IgD-negative memory B cell (primary cell): ENCODE results near the gene TBC1D2B. TPM values are rescaled to one million over a fixed set of nuclear protein-coding genes. Genes with fewer than 3 reads are reported as not detected.

ENCODE experiments used
- H3K27ac Mint-ChIP-seq, 3 donors: one replicate each; pipeline ENCODE4 v1.8.0; 2020 to 2022; ENCODE audit warnings: mild to moderate bottlenecking in 3 of 3, mixed read lengths in 3 of 3, moderate library complexity in 1 of 3
- H3K27me3 Mint-ChIP-seq: one replicate; pipeline ENCODE4 v1.8.0; 2021; ENCODE audit warnings: mixed read lengths
- H3K36me3 Mint-ChIP-seq: one replicate; pipeline ENCODE4 v1.8.0; 2020; ENCODE audit warnings: mild to moderate bottlenecking, mixed read lengths
- H3K4me1 Mint-ChIP-seq, 3 donors: one replicate each; pipeline ENCODE4 v1.8.0; 2020 to 2022; ENCODE audit warnings: mixed read lengths in 3 of 3, mild to moderate bottlenecking in 1 of 3
- H3K4me3 Mint-ChIP-seq, 4 donors: one replicate each; pipeline ENCODE4 v1.8.0; 2020 to 2022; ENCODE audit warnings: mild to moderate bottlenecking in 4 of 4, mixed read lengths in 4 of 4, moderate library complexity in 3 of 4
- H3K9me3 Mint-ChIP-seq, 3 donors: one replicate each; pipeline ENCODE4 v1.8.0; 2020 to 2021; ENCODE audit warnings: mixed read lengths in 3 of 3, mild to moderate bottlenecking in 1 of 3
- polyA plus RNA-seq: library from polyadenylated mRNA; unstranded; fragments of 300-500 nt; fragmentation: Illumina TruSeq; gene quantifications from one replicate; pipeline ENCODE4 v1.2.3, GENCODE V29; 2021

Gene TBC1D2B
- polyA plus RNA-seq, 1 donor from 2014 or later, result 1.7 TPM

- peaks cover 5% of the 10 kb centered on the region for H3K27me3 Mint-ChIP-seq
- no peaks in the 10 kb centered on the region for H3K36me3 Mint-ChIP-seq
- peak overlapping the region in 1 of 3 donors; percentile 55 for H3K27ac Mint-ChIP-seq
- peak overlapping the region in 2 of 4 donors; percentile 44 to 59 for H3K4me3 Mint-ChIP-seq
- H3K4me1 Mint-ChIP-seq, result peaks cover 28 to 45% (median 43%) of the 10 kb centered on the region in 3 donors
- H3K9me3 Mint-ChIP-seq, result no peaks in the 10 kb centered on the region
Measured at GRCh38 chr15:78070049-78070700, 7.3 kb downstream of the TBC1D2B start.

DNA sequence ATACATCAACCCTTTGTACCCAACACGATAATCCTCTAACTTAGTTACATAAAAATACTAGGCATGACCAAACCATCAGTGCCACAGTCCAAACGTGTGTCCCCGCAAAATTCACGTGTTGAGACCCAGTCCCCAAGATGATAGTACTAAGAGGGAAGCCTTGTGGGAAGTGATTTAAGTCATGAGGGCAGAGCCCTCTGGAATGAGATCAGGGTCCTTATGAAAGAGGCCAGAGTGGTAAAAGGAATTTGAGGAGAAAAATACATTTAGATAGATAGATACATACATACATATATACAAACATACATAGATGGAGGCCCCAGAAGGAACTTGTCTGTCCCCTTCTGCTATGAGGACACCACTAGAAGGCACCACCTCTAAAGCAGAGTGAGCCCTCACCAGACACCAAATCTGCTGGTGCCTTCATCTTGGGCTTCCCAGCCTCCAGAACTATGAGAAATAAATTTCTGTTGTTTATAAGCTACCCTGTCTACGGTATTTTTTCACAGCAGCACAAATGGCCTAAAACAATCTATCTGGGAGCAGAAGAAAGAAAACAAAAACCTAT is 8.0 kb downstream of the TBC1D2B start:
- H3K27me3 Mint-ChIP-seq, result peaks cover 5% of the 10 kb centered on the region
- no peaks in the 10 kb centered on the region for H3K36me3 Mint-ChIP-seq
- H3K4me1 Mint-ChIP-seq, result peaks cover 28 to 45% (median 43%) of the 10 kb centered on the region in 3 donors
- peak overlapping the region in 3 of 4 donors; percentile 41 to 51 (median 49) for H3K4me3 Mint-ChIP-seq
- H3K9me3 Mint-ChIP-seq, result no peaks in the 10 kb centered on the region
- peak overlapping the region in 2 of 3 donors; percentile 55 to 67 for H3K27ac Mint-ChIP-seq

- Mint-ChIP-seq H3K27me3 (peaks cover 5% of the 10 kb centered on the region), H3K27ac (peak overlapping the region; percentile 26 to 82 (median 60)), H3K36me3 (no peaks in the 10 kb centered on the region), H3K4me1 (peaks cover 28 to 45% (median 43%) of the 10 kb centered on the region in 3 donors), H3K4me3 (peak overlapping the region; percentile 20 to 84 (median 44)), H3K9me3 (no peaks in the 10 kb centered on the region)
Measured at GRCh38 chr15:78069052-78069414, 8.5 kb downstream of the TBC1D2B start.

GRCh38 chr15:78067328-78068228 is 9.9 kb downstream of the TBC1D2B start:
- Mint-ChIP-seq H3K4me1 (peaks cover 28 to 43% (median 37%) of the 10 kb centered on the region in 3 donors), H3K4me3 (peak overlapping the region in 2 of 4 donors; percentile 19 to 84), H3K27me3 (peaks cover 5% of the 10 kb centered on the region), H3K9me3 (no peaks in the 10 kb centered on the region), H3K36me3 (no peaks in the 10 kb centered on the region), H3K27ac (peak overlapping the region in 1 of 3 donors; percentile 60)

DNA sequence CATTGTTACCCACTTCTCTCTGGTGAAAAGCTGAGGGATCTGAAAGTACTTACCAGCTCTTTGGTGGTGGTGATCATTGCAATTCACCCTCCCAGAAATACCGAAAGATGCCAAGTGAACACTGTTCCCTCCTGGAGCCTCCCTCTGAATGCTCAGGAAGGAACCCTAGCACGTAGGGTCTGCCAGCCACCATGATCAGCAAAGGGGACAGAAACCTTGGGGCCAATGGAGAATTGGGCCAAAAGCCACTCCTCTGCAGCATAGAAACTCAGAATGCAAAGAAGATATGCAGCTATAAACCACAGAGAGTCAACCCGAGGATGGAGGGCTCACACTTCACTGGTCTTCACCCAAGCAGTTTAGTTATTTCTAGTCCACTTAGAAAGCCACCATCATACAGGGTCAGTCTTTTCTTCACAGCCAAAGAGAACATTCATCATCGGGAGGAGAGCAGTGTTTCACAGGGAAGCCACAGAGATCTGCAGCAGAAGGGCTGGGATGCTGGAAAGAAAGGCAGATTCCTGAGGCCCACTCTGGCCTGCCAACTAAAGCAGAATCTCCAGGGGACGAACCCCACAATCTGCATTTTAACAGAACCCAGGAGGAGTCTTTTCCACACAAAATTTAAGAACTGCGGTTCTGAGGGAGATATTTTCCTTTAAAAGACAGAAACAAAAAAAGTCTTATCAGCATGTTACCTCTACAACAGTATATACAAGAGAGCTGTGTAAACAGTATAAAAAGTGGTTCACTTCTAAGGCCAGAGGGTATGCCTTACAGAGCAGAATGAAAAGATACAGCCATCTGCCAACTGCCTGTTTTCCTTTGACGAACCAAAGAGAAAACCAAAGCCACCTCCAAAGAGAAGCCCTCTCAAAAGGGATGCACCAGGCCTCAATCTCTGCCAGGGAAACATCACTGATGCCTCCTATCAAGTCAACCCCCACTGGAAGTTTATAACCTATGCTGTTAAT is 11.3 kb downstream of the TBC1D2B start:
- Mint-ChIP-seq H3K36me3 (no peaks in the 10 kb centered on the region), H3K4me1 (peaks cover 28 to 49% (median 36%) of the 10 kb centered on the region in 3 donors), H3K27me3 (peaks cover 10% of the 10 kb centered on the region), H3K27ac (peak overlapping the region in 2 of 3 donors; percentile 37 to 71), H3K9me3 (no peaks in the 10 kb centered on the region), H3K4me3 (no peak overlapping the region)

DNA sequence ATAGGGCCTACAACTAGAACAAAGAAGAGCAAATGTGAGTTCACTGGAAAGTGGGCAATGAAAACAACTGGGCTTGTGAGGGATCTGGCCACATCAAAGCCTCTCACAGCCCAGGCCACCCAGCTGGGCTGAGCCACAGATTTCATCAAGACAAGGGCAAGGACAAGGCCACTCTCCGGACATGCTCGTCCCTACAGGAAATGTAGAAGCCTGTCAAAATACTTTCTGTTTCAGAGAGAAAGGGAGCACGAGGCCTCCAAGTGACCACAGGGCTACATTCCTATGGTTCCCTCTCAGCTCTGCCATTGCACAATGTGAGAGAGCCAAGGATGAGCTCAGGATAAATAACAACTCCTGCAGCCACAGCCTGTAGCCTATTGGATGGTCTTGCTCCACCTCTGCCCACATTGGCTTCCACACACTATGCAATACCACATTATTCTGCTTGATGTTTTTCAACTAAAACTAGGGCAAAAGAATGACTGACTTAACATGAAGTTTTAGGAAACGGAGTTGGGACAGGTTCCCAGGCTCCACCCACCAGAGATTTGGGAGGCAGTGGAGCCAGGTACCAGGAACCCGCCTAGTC is 12.1 kb downstream of the TBC1D2B start:
- Mint-ChIP-seq H3K9me3 (no peaks in the 10 kb centered on the region), H3K4me3 (no peak overlapping the region), H3K36me3 (no peaks in the 10 kb centered on the region), H3K4me1 (peaks cover 28 to 48% (median 36%) of the 10 kb centered on the region in 3 donors), H3K27ac (peak overlapping the region in 1 of 3 donors; percentile 37), H3K27me3 (peaks cover 10% of the 10 kb centered on the region)

GRCh38 chr15:78064544-78064943 is 13.0 kb downstream of the TBC1D2B start:
- Mint-ChIP-seq H3K27ac (no peak overlapping the region), H3K4me3 (no peak overlapping the region), H3K36me3 (no peaks in the 10 kb centered on the region), H3K27me3 (peaks cover 10% of the 10 kb centered on the region), H3K4me1 (peaks cover 20 to 43% (median 30%) of the 10 kb centered on the region in 3 donors), H3K9me3 (no peaks in the 10 kb centered on the region)

DNA sequence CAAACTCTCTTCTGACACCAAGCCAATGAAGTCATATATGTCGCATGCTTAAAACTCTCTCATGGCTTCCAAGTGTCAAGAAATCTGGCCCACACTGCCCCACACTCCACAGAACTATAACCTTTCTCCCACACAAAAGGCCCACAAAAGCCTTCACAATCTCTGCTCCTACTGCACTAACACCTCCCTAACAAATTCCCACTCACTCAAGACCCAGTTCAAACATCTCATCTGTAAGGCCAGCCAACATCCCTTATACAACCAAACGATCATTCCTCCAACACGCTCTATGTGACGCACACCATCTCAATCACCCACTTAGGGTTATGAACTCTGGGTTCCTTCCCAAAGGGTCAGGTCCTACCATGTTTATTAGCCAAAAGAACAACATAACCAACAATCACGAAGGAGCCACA is 13.5 kb downstream of the TBC1D2B start:
- peaks cover 15 to 38% (median 26%) of the 10 kb centered on the region in 3 donors for H3K4me1 Mint-ChIP-seq
- H3K4me3 Mint-ChIP-seq, result no peak overlapping the region
- no peaks in the 10 kb centered on the region for H3K9me3 Mint-ChIP-seq
- no peak overlapping the region for H3K27ac Mint-ChIP-seq
- no peaks in the 10 kb centered on the region for H3K36me3 Mint-ChIP-seq
- H3K27me3 Mint-ChIP-seq, result peaks cover 8% of the 10 kb centered on the region

DNA sequence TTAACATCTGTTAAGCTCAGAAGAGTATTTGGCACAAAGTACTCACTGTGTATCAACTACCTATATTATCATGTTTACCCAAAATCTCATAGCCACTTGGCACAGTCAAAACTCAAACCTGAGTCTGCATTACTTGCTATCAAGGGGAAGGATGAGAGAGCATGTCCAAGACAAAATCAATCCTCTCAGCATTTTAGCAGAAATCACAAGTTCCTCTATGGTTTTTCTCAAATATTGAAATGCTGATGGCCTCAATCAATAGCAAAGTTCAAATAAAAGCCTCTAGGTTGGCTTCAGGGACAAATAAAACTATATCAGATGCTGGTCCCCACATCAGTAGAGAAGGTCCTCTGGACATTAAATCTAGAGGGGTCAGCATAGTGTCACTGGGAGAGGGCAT is 14.3 kb downstream of the TBC1D2B start:
- Mint-ChIP-seq H3K4me3 (no peak overlapping the region), H3K36me3 (no peaks in the 10 kb centered on the region), H3K4me1 (peaks cover 11 to 31% (median 21%) of the 10 kb centered on the region in 3 donors), H3K9me3 (no peaks in the 10 kb centered on the region), H3K27ac (no peak overlapping the region), H3K27me3 (peaks cover 8% of the 10 kb centered on the region)

GRCh38 chr15:78061963-78062427 is 15.5 kb downstream of the TBC1D2B start:
- Mint-ChIP-seq H3K27me3 (peaks cover 8% of the 10 kb centered on the region), H3K36me3 (no peaks in the 10 kb centered on the region), H3K4me3 (peak overlapping the region in 2 of 4 donors; percentile 35 to 87), H3K9me3 (no peaks in the 10 kb centered on the region), H3K27ac (peak overlapping the region in 1 of 3 donors; percentile 72), H3K4me1 (peaks cover 12 to 25% (median 14%) of the 10 kb centered on the region in 3 donors)

GRCh38 chr15:78060232-78060631 is 17.3 kb downstream of the TBC1D2B start:
- H3K27ac Mint-ChIP-seq, result no peak overlapping the region
- H3K4me1 Mint-ChIP-seq, result peaks cover 13 to 26% (median 18%) of the 10 kb centered on the region in 3 donors
- H3K4me3 Mint-ChIP-seq, result no peak overlapping the region
- H3K36me3 Mint-ChIP-seq, result no peaks in the 10 kb centered on the region
- H3K27me3 Mint-ChIP-seq, result peaks cover 7% of the 10 kb centered on the region
- no peaks in the 10 kb centered on the region for H3K9me3 Mint-ChIP-seq

DNA sequence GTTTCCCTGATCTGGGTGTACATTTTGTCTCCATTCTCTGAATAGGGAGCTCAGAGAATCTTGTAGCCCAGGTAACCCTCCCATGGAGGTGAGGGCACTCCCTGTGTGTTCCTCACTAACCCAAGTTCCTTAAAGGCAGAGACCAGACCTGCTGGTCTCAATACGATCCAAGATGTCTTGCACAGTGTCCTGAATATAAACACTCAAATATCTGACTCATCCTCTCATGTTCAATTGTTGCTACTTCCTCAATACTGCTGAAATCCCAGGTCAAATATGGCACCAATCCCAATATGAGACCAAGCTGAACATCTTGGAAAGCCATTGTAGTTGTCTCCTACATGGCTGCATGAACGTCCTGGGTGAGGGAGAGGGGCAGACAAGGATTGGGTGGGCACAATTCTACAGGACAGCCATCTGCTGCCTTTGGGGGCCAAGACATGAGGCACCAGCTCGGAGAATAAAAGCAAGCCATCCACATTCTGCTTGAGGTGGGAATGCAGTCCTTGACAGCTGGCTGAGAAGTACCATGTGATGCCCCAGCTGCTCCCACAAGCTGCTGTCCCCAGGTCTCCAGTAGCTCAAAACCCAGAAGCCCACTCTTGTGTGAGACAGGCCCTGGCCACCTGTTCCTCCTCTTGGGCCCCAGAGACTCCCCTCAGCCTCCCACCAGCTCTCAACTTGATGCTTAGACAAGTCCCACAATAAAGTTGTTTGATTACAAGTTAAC is 18.2 kb downstream of the TBC1D2B start:
- H3K9me3 Mint-ChIP-seq, result no peaks in the 10 kb centered on the region
- H3K27me3 Mint-ChIP-seq, result peaks cover 7% of the 10 kb centered on the region
- no peak overlapping the region for H3K4me3 Mint-ChIP-seq
- H3K36me3 Mint-ChIP-seq, result no peaks in the 10 kb centered on the region
- peaks cover 13 to 26% (median 18%) of the 10 kb centered on the region in 3 donors for H3K4me1 Mint-ChIP-seq
- peak overlapping the region in 1 of 3 donors; percentile 27 for H3K27ac Mint-ChIP-seq

DNA sequence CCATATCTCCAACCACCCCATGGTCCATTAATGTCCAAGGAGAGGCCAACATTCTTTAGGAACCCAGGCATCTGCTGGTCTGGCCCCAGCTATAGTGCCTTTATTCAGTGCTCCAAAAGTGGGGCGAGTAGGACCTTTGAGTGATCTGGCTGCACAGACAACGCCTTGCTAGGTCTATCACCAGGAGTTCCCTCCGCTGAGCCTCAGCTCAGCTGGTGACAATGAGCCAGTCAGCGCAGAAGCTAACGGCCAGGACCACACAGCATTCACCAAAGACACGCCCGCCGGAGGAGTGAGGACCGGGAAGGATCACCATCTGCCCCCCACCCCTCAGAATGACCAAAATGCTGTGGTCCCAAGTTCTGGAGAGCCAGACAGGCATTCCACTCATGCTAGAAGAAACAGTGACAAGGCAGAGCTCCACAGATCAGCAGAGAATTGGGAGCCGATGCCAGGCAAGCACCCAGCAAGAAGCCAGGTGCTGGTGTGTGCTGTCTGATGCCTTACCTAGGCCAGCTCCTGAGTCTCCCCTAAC is 19.0 kb downstream of the TBC1D2B start:
- peak overlapping the region in 1 of 3 donors; percentile 40 for H3K27ac Mint-ChIP-seq
- no peaks in the 10 kb centered on the region for H3K9me3 Mint-ChIP-seq
- no peak overlapping the region for H3K4me3 Mint-ChIP-seq
- no peaks in the 10 kb centered on the region for H3K36me3 Mint-ChIP-seq
- peaks cover 13 to 26% (median 18%) of the 10 kb centered on the region in 3 donors for H3K4me1 Mint-ChIP-seq
- H3K27me3 Mint-ChIP-seq, result peaks cover 7% of the 10 kb centered on the region
